GM23338 (cell line): ENCODE results near the gene PLEKHG5. TPM values are rescaled to one million over a fixed set of nuclear protein-coding genes. Genes with fewer than 3 reads are reported as not detected.

ENCODE experiments used
- ATAC-seq: fragments of 200-7000 bp; cut with Tn5 transposase; 3 replicates; pipeline ENCODE4 v1.9.1; 2020
- DNase-seq: peaks from one replicate; pipeline ENCODE4 v3.0.0-alpha.2; 2015; ENCODE audit warnings: low spot score
- H2AFZ ChIP-seq: fragments of 200-600 bp; sonication (generic); 2 replicates; pipeline ENCODE4 v1.8.0; 2016; ENCODE audit warnings: antibody characterized with exemption, mild to moderate bottlenecking, moderate library complexity
- H3F3A ChIP-seq: fragments of 200-600 bp; sonication (generic); replicated peaks from 2 replicates; pipeline ENCODE4 v1.8.0; 2017; ENCODE audit warnings: antibody characterized with exemption, mixed run types, low read depth
- H3K27ac ChIP-seq: fragments of 200-600 bp; sonication (generic); 2 replicates; pipeline ENCODE4 v1.6.1; 2016; ENCODE audit warnings: low read depth
- H3K27me3 ChIP-seq: fragments of 200-600 bp; sonication (generic); 2 replicates; pipeline ENCODE4 v1.8.0; 2016; ENCODE audit warnings: mild to moderate bottlenecking, mixed run types, moderate library complexity; ENCODE audit not compliant: insufficient read depth
- H3K36me3 ChIP-seq: fragments of 200-600 bp; sonication (generic); 2 replicates; pipeline ENCODE4 v1.8.0; 2016; ENCODE audit warnings: mild to moderate bottlenecking; ENCODE audit not compliant: insufficient read depth
- H3K4me1 ChIP-seq: fragments of 200-600 bp; sonication (generic); 2 replicates; pipeline ENCODE4 v1.8.0; 2016; ENCODE audit warnings: mild to moderate bottlenecking, moderate library complexity; ENCODE audit not compliant: insufficient read depth
- H3K4me2 ChIP-seq: fragments of 200-600 bp; sonication (generic); 2 replicates; pipeline ENCODE4 v1.7.1; 2017; ENCODE audit warnings: mixed run types
- H3K4me3 ChIP-seq: fragments of 200-600 bp; sonication (generic); 2 replicates; pipeline ENCODE4 v1.6.1; 2016; ENCODE audit warnings: mixed run types
- H3K79me2 ChIP-seq: fragments of 200-600 bp; sonication (generic); replicated peaks from 2 replicates; pipeline ENCODE4 v1.8.0; 2017; ENCODE audit warnings: mild to moderate bottlenecking; ENCODE audit not compliant: insufficient read depth
- H3K9me2 ChIP-seq: fragments of 200-600 bp; sonication (generic); 2 replicates; pipeline ENCODE4 v1.8.0; 2017; ENCODE audit not compliant: insufficient read depth
- H4K20me1 ChIP-seq: fragments of 200-600 bp; sonication (generic); replicated peaks from 2 replicates; pipeline ENCODE4 v1.8.0; 2017; ENCODE audit warnings: mild to moderate bottlenecking; ENCODE audit not compliant: insufficient read depth
- H3K27ac Mint-ChIP-seq: 2 replicates; pipeline ENCODE4 v1.8.0; 2020; ENCODE audit warnings: inconsistent platforms, mild to moderate bottlenecking, moderate library complexity, mixed read lengths
- H3K27me3 Mint-ChIP-seq: 3 replicates; pipeline ENCODE4 v1.8.0; 2022; ENCODE audit warnings: low read depth, mild to moderate bottlenecking, moderate library complexity, mixed read lengths, inconsistent platforms; ENCODE audit not compliant: insufficient read depth, poor library complexity
- H3K36me3 Mint-ChIP-seq: 3 replicates; pipeline ENCODE4 v1.8.0; 2021; ENCODE audit warnings: low read depth, mild to moderate bottlenecking, inconsistent platforms, moderate library complexity, mixed read lengths
- H3K4me1 Mint-ChIP-seq: 3 replicates; pipeline ENCODE4 v1.8.0; 2020; ENCODE audit warnings: mild to moderate bottlenecking, inconsistent platforms, mixed read lengths
- H3K4me3 Mint-ChIP-seq: 3 replicates; pipeline ENCODE4 v1.8.0; 2021; ENCODE audit warnings: moderate library complexity, mild to moderate bottlenecking, inconsistent platforms, mixed read lengths
- H3K9me3 Mint-ChIP-seq: 3 replicates; pipeline ENCODE4 v1.8.0; 2020; ENCODE audit warnings: moderate library complexity, mild to moderate bottlenecking, inconsistent platforms, mixed read lengths
- EZH2 ChIP-seq: fragments of 200-600 bp; sonication (generic); IDR thresholded peaks from one replicate; pipeline ENCODE4 v1.8.0; 2017; ENCODE audit warnings: antibody characterized with exemption, mild to moderate bottlenecking, low read depth; ENCODE audit not compliant: unreplicated experiment
- EZH2phosphoT487 ChIP-seq: fragments of 200-600 bp; sonication (generic); IDR thresholded peaks from one replicate; pipeline ENCODE4 v1.8.1; 2018; ENCODE audit warnings: antibody characterized with exemption; ENCODE audit not compliant: unreplicated experiment
- JUNB ChIP-seq: IDR thresholded peaks from one replicate; pipeline ENCODE4 v1.6.1; 2016; ENCODE audit warnings: antibody characterized with exemption; ENCODE audit not compliant: unreplicated experiment
- NANOG ChIP-seq: IDR thresholded peaks from 2 replicates; pipeline ENCODE4 v1.6.1; 2016; ENCODE audit warnings: antibody characterized with exemption, borderline replicate concordance
- POLR2AphosphoS5 ChIP-seq: IDR thresholded peaks from 2 replicates; pipeline ENCODE4 v1.6.1; 2016; ENCODE audit warnings: antibody characterized with exemption, low read depth
- STAT1 ChIP-seq: IDR thresholded peaks from one replicate; pipeline ENCODE4 v1.6.1; 2016; ENCODE audit warnings: antibody characterized with exemption; ENCODE audit not compliant: unreplicated experiment
- ZNF114 ChIP-seq: fragments of 250-450 bp; sonication (Bioruptor Pico); IDR thresholded peaks from 2 replicates; pipeline ENCODE4 v1.5.0; 2020; ENCODE audit warnings: mild to moderate bottlenecking, moderate library complexity
- ZNF331 ChIP-seq: fragments of 250-450 bp; sonication (Bioruptor Pico); IDR thresholded peaks from 2 replicates; pipeline ENCODE4 v1.5.0; 2020; ENCODE audit warnings: low read depth, mild to moderate bottlenecking, moderate library complexity
- polyA plus RNA-seq: library from polyadenylated mRNA; unstranded; fragments of >200 nt; fragmentation: Nextera tagmentation; extraction: Ambion mirVana; gene quantifications from 2 replicates; pipeline ENCODE4 v1.2.1, GENCODE V29; 2016
- total RNA-seq: library from RNA; depleted of rRNA; stranded (reverse); fragments of >200 nt; shearing (Covaris generic); gene quantifications from 2 replicates; pipeline ENCODE4 v1.2.3, GENCODE V29; 2014
- TF ChIP-seq, protein P1 (sequence below): IDR thresholded peaks from one replicate; pipeline ENCODE4 v1.6.1; 2018; ENCODE audit warnings: antibody characterized with exemption; ENCODE audit not compliant: unreplicated experiment
- TF ChIP-seq, protein P2 (sequence below): fragments of 250-450 bp; sonication (Bioruptor Pico); IDR thresholded peaks from 2 replicates; pipeline ENCODE4 v1.5.0; 2020; ENCODE audit warnings: mild to moderate bottlenecking, moderate library complexity
- TF ChIP-seq, protein P3 (sequence below): IDR thresholded peaks from 2 replicates; pipeline ENCODE4 v1.6.1; 2016; ENCODE audit warnings: antibody characterized with exemption
- TF ChIP-seq, protein P4 (sequence below), 2 experiments: fragments of 200-600 bp in 1 of 2; sonication (generic) in 1 of 2; conservative IDR thresholded peaks; 2 replicates each; pipeline versions ENCODE4 v1.5.1 to v1.6.1; 2016 to 2017; ENCODE audit warnings: antibody characterized with exemption in 2 of 2, low read depth in 2 of 2, mild to moderate bottlenecking in 2 of 2, moderate library complexity in 1 of 2

PLEKHG5 gene
- total and polyA plus RNA-seq, 2 experiments from 2014 or later = 9.0 to 26.4 TPM

DNA sequence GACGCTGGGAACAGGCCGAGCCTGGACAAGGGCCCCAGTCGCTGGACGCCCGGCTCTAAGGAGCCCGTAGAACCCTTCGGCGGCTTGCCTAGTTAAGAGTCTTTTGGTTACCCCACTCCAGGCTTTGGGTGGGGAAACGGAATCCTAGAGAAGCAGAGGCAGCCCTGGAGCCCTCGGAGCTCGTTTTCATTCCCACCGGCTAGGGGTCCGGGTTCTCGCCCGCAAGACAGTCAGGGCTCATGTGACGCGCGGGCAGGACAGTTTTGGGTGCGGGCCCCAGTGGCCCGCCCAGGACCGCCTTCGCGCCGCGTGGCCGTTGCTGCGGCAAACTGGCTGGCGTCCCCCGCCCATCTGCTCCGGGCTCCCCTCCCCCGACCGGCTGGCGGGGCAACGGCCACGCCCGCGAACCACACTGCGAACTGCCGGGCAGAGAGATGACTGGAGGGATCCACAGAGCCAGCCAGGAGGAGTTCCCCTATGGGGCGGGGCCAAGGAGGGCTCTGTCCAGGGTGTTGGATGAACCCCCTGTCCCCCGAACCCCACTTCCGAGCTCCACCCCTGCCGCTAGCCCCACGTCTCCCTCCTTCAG lies 70.9 kb downstream of the PLEKHG5 start:
- peak; percentile 54 for DNase-seq
- peak overlapping the region; percentile 85 for H3K4me2 ChIP-seq
- H3F3A ChIP-seq = peaks cover 22% of the 10 kb centered on the region
- Mint-ChIP-seq H3K27me3 (peaks cover 90% of the 10 kb centered on the region), H3K4me1 (peaks cover 7% of the 10 kb centered on the region; the same call in 2 of the 3 replicates), H3K36me3 (no peaks in the 10 kb centered on the region), H3K27ac (no peak overlapping the region), H3K4me3 (peak overlapping the region; percentile 55; the same call in 2 of the 3 replicates), H3K9me3 (no peaks in the 10 kb centered on the region)
- no peak overlapping the region for H3K27ac ChIP-seq
- TF ChIP-seq, protein P1, sequence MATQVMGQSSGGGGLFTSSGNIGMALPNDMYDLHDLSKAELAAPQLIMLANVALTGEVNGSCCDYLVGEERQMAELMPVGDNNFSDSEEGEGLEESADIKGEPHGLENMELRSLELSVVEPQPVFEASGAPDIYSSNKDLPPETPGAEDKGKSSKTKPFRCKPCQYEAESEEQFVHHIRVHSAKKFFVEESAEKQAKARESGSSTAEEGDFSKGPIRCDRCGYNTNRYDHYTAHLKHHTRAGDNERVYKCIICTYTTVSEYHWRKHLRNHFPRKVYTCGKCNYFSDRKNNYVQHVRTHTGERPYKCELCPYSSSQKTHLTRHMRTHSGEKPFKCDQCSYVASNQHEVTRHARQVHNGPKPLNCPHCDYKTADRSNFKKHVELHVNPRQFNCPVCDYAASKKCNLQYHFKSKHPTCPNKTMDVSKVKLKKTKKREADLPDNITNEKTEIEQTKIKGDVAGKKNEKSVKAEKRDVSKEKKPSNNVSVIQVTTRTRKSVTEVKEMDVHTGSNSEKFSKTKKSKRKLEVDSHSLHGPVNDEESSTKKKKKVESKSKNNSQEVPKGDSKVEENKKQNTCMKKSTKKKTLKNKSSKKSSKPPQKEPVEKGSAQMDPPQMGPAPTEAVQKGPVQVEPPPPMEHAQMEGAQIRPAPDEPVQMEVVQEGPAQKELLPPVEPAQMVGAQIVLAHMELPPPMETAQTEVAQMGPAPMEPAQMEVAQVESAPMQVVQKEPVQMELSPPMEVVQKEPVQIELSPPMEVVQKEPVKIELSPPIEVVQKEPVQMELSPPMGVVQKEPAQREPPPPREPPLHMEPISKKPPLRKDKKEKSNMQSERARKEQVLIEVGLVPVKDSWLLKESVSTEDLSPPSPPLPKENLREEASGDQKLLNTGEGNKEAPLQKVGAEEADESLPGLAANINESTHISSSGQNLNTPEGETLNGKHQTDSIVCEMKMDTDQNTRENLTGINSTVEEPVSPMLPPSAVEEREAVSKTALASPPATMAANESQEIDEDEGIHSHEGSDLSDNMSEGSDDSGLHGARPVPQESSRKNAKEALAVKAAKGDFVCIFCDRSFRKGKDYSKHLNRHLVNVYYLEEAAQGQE = peak; percentile 54
- TF ChIP-seq POLR2AphosphoS5 = no peak
- TF ChIP-seq NANOG = no peak
- no peak for TF ChIP-seq JUNB
- TF ChIP-seq EZH2 = peak; percentile 1
- TF ChIP-seq, protein P2, sequence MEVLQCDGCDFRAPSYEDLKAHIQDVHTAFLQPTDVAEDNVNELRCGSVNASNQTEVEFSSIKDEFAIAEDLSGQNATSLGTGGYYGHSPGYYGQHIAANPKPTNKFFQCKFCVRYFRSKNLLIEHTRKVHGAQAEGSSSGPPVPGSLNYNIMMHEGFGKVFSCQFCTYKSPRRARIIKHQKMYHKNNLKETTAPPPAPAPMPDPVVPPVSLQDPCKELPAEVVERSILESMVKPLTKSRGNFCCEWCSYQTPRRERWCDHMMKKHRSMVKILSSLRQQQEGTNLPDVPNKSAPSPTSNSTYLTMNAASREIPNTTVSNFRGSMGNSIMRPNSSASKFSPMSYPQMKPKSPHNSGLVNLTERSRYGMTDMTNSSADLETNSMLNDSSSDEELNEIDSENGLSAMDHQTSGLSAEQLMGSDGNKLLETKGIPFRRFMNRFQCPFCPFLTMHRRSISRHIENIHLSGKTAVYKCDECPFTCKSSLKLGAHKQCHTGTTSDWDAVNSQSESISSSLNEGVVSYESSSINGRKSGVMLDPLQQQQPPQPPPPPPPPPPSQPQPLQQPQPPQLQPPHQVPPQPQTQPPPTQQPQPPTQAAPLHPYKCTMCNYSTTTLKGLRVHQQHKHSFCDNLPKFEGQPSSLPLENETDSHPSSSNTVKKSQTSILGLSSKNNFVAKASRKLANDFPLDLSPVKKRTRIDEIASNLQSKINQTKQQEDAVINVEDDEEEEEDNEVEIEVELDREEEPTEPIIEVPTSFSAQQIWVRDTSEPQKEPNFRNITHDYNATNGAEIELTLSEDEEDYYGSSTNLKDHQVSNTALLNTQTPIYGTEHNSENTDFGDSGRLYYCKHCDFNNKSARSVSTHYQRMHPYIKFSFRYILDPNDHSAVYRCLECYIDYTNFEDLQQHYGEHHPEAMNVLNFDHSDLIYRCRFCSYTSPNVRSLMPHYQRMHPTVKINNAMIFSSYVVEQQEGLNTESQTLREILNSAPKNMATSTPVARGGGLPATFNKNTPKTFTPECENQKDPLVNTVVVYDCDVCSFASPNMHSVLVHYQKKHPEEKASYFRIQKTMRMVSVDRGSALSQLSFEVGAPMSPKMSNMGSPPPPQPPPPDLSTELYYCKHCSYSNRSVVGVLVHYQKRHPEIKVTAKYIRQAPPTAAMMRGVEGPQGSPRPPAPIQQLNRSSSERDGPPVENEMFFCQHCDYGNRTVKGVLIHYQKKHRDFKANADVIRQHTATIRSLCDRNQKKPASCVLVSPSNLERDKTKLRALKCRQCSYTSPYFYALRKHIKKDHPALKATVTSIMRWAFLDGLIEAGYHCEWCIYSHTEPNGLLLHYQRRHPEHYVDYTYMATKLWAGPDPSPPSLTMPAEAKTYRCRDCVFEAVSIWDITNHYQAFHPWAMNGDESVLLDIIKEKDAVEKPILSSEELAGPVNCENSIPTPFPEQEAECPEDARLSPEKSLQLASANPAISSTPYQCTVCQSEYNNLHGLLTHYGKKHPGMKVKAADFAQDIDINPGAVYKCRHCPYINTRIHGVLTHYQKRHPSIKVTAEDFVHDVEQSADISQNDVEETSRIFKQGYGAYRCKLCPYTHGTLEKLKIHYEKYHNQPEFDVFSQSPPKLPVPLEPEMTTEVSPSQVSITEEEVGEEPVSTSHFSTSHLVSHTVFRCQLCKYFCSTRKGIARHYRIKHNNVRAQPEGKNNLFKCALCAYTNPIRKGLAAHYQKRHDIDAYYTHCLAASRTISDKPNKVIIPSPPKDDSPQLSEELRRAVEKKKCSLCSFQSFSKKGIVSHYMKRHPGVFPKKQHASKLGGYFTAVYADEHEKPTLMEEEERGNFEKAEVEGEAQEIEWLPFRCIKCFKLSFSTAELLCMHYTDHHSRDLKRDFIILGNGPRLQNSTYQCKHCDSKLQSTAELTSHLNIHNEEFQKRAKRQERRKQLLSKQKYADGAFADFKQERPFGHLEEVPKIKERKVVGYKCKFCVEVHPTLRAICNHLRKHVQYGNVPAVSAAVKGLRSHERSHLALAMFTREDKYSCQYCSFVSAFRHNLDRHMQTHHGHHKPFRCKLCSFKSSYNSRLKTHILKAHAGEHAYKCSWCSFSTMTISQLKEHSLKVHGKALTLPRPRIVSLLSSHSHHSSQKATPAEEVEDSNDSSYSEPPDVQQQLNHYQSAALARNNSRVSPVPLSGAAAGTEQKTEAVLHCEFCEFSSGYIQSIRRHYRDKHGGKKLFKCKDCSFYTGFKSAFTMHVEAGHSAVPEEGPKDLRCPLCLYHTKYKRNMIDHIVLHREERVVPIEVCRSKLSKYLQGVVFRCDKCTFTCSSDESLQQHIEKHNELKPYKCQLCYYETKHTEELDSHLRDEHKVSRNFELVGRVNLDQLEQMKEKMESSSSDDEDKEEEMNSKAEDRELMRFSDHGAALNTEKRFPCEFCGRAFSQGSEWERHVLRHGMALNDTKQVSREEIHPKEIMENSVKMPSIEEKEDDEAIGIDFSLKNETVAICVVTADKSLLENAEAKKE (CRISPR knock-in tag) = no peak
- TF ChIP-seq, protein P3, sequence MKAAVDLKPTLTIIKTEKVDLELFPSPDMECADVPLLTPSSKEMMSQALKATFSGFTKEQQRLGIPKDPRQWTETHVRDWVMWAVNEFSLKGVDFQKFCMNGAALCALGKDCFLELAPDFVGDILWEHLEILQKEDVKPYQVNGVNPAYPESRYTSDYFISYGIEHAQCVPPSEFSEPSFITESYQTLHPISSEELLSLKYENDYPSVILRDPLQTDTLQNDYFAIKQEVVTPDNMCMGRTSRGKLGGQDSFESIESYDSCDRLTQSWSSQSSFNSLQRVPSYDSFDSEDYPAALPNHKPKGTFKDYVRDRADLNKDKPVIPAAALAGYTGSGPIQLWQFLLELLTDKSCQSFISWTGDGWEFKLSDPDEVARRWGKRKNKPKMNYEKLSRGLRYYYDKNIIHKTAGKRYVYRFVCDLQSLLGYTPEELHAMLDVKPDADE = no peak
- TF ChIP-seq, protein P4, sequence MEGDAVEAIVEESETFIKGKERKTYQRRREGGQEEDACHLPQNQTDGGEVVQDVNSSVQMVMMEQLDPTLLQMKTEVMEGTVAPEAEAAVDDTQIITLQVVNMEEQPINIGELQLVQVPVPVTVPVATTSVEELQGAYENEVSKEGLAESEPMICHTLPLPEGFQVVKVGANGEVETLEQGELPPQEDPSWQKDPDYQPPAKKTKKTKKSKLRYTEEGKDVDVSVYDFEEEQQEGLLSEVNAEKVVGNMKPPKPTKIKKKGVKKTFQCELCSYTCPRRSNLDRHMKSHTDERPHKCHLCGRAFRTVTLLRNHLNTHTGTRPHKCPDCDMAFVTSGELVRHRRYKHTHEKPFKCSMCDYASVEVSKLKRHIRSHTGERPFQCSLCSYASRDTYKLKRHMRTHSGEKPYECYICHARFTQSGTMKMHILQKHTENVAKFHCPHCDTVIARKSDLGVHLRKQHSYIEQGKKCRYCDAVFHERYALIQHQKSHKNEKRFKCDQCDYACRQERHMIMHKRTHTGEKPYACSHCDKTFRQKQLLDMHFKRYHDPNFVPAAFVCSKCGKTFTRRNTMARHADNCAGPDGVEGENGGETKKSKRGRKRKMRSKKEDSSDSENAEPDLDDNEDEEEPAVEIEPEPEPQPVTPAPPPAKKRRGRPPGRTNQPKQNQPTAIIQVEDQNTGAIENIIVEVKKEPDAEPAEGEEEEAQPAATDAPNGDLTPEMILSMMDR (conservative IDR thresholded peaks at IDR 0.05; ENCODE audit: low read depth in 2 of 2) = no peak
- no peak for TF ChIP-seq ZNF114 (CRISPR knock-in tag)
- TF ChIP-seq ZNF331 = no peak
- no peak for TF ChIP-seq EZH2phosphoT487
- no peak for TF ChIP-seq STAT1
- peaks cover 8% of the 10 kb centered on the region; the same call in 1 of the 2 replicates for H3K4me1 ChIP-seq
- H2AFZ ChIP-seq = peak overlapping the region; percentile 83
- H3K79me2 ChIP-seq = no peaks in the 10 kb centered on the region
- peak; percentile 10 for ATAC-seq
- no peaks in the 10 kb centered on the region for H3K36me3 ChIP-seq
- no peaks in the 10 kb centered on the region for H3K9me2 ChIP-seq
- peaks cover 100% of the 10 kb centered on the region for H3K27me3 ChIP-seq
- peak overlapping the region; percentile 65 for H3K4me3 ChIP-seq
- H4K20me1 ChIP-seq = peaks cover 8% of the 10 kb centered on the region; the same call in 1 of the 2 replicates
